ENCODE data around the gene MRPL51. TPM values are rescaled to one million over a fixed set of nuclear protein-coding genes. Genes with fewer than 3 reads are reported as not detected.

MRPL51 gene
- total and polyA plus RNA-seq, 9 of the 15 experiments (the other 6 are each of a cell fraction or from before 2014, with no cell fraction given): 127 to 727 (median 208) TPM

DNA sequence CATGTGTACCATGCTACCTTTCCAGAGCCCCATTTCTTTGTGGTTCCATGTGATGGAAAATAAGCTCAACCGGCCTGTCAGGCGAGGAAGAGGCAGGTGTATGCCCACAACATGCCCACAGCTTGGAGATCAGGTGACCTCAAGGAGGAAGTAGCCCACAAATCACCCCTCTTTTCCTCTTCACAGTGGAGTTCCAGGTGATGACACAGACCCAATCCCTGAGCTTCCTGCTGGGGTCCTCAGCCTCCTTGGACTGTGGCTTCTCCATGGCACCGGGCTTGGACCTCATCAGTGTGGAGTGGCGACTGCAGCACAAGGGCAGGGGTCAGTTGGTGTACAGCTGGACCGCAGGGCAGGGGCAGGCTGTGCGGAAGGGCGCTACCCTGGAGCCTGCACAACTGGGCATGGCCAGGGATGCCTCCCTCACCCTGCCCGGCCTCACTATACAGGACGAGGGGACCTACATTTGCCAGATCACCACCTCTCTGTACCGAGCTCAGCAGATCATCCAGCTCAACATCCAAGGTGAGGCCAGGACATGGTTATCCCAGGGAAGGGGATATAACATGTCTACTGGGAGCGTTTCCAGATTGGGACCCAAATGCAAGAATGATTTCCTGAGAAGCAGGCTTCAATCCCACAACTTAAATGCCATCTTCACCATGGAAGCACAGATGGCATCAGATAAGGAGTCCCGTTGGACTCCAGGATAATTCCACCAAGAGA lies 35.7 kb downstream of the MRPL51 start (continued):
- no peak for TF ChIP-seq ZNF124 (CRISPR knock-in tag; IDR thresholded peaks at IDR 0.05)
- no peak for TF ChIP-seq ZNF584 (CRISPR knock-in tag; IDR thresholded peaks at IDR 0.05; ENCODE audit: low read depth)
- TF ChIP-seq FOXK1 (CRISPR knock-in tag; IDR thresholded peaks at IDR 0.05; ENCODE audit: borderline replicate concordance): no peak
- TF ChIP-seq RBM39 (optimal IDR thresholded peaks at IDR 0.05; ENCODE audit: low read depth, low read length): no peak
- no peak for TF ChIP-seq PURB (CRISPR knock-in tag; IDR thresholded peaks at IDR 0.05; ENCODE audit: low read depth)
- no peak for TF ChIP-seq COPS2 (conservative IDR thresholded peaks at IDR 0.05)

- no peak for FAIRE-seq
- 81% methylated on average over 13 of the region's 17 CpGs for whole genome bisulfite sequencing (ENCODE audit: insufficient coverage, low coverage, missing lambda C conversion rate)
- peak; percentile 12; the same call in 1 of the 3 replicates for ATAC-seq
- H3K27ac ChIP-seq (ENCODE audit: extremely low read depth, low read depth, low read length): no peak overlapping the region
- peak overlapping the region; percentile 77; the same call in 1 of the 2 replicates for H3K4me2 ChIP-seq (ENCODE audit: insufficient read depth, low read length)
- H2AFZ ChIP-seq (ENCODE audit: low read depth, low read length): peak overlapping the region; percentile 99
- no peaks in the 10 kb centered on the region for H3K79me2 ChIP-seq (ENCODE audit: control insufficient read depth, insufficient read depth, low read length)
- H3K4me1 ChIP-seq (replicated peaks in 1 of 2; ENCODE audit: control insufficient read depth in 2 of 2, insufficient read depth in 2 of 2, low read length in 2 of 2): peaks cover 12 to 24% of the 10 kb centered on the region in 2 experiments; a peak in 4 of 5 replicates
- ChIA-PET POLR2A (interaction anchor here (1.2 to 2.6 kb wide), 3 partner anchors 13 to 17 kb away, joined by 3 to 14 read pairs (median 3); partner anchors contain the start of gene VAMP1), CTCF (ENCODE audit: low intra/inter-chr PET ratio) (no interaction called here)
- no peaks in the 10 kb centered on the region for H3K9me3 ChIP-seq (replicated peaks; ENCODE audit: control insufficient read depth, insufficient read depth, low read depth, low read length)
- no peaks in the 10 kb centered on the region for H3K9me1 ChIP-seq (ENCODE audit: control insufficient read depth, insufficient read depth, low read length)
- TF ChIP-seq SNRNP70 (optimal IDR thresholded peaks at IDR 0.05; ENCODE audit: low read depth, low read length): no peak
- TF ChIP-seq RAD21 (CRISPR knock-in tag; conservative IDR thresholded peaks at IDR 0.05 in 1 of 2, IDR thresholded peaks at IDR 0.05 in 1 of 2): no peak
- H3K4me3 ChIP-seq: no peak overlapping the region
- no peak for DNase-seq (ENCODE audit: extremely low read depth in 1 of 4, low spot score in 3 of 4)
- H4K20me1 ChIP-seq (replicated peaks; ENCODE audit: control insufficient read depth, insufficient read depth, low read length): no peaks in the 10 kb centered on the region
- H3K9ac ChIP-seq (ENCODE audit: insufficient read depth in 1 of 2, low read depth in 2 of 2, low read length in 2 of 2): no peak overlapping the region
- H3K27me3 ChIP-seq (ENCODE audit: control insufficient read depth in 2 of 2, insufficient read depth in 2 of 2, low read length in 2 of 2): no peaks in the 10 kb centered on the region
- intact Hi-C loops (cut with micrococcal nuclease): no loop called here
- no TSS peak for BruUV-seq (replicated peaks)
- in situ Hi-C loops (cut with MboI): loop anchor here (25.0 kb wide), 1 partner anchor 391 kb away; no protein-coding TSS in a partner anchor
- H3K36me3 ChIP-seq (ENCODE audit: control insufficient read depth, insufficient read depth, low read length): no peaks in the 10 kb centered on the region
Measured at GRCh38 chr12:6452944-6453630, 40.0 kb downstream of the MRPL51 start.
